DND-41 (cell line): ENCODE results near the gene PLEKHB1.

Experiments
- EZH2 ChIP-seq: IDR thresholded peaks from 3 replicates; pipeline ENCODE4 v1.6.1; 2012; ENCODE audit warnings: borderline replicate concordance, low read depth, mild to moderate bottlenecking, moderate library complexity, low read length, inconsistent platforms; ENCODE audit not compliant: severe bottlenecking
- TF ChIP-seq, protein P1 (sequence below): IDR thresholded peaks from 2 replicates; pipeline ENCODE4 v1.5.1; 2012; ENCODE audit warnings: borderline replicate concordance, low read length, moderate library complexity, mild to moderate bottlenecking; ENCODE audit not compliant: poor library complexity, severe bottlenecking; ENCODE audit errors: extremely low read depth

- TF ChIP-seq, protein P1, sequence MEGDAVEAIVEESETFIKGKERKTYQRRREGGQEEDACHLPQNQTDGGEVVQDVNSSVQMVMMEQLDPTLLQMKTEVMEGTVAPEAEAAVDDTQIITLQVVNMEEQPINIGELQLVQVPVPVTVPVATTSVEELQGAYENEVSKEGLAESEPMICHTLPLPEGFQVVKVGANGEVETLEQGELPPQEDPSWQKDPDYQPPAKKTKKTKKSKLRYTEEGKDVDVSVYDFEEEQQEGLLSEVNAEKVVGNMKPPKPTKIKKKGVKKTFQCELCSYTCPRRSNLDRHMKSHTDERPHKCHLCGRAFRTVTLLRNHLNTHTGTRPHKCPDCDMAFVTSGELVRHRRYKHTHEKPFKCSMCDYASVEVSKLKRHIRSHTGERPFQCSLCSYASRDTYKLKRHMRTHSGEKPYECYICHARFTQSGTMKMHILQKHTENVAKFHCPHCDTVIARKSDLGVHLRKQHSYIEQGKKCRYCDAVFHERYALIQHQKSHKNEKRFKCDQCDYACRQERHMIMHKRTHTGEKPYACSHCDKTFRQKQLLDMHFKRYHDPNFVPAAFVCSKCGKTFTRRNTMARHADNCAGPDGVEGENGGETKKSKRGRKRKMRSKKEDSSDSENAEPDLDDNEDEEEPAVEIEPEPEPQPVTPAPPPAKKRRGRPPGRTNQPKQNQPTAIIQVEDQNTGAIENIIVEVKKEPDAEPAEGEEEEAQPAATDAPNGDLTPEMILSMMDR, result no peak
- no peak for TF ChIP-seq EZH2
Observed at GRCh38 chr11:73652856-73653559, 6.6 kb downstream of the PLEKHB1 start.
